Karpas-422 (cell line): ENCODE measurements around the gene TCOF1. TPM values are rescaled to one million over a fixed set of nuclear protein-coding genes. Genes with fewer than 3 reads are reported as not detected.

ENCODE experiments used
- DNase-seq: peaks from one replicate; pipeline ENCODE4 v3.0.0-alpha.2; 2015
- H2AFZ ChIP-seq: fragments of 200-600 bp; sonication (generic); 2 replicates; pipeline ENCODE4 v1.6.1; 2014; ENCODE audit warnings: antibody characterized with exemption, low read length, mixed read lengths
- H3K27ac ChIP-seq: fragments of 200-600 bp; sonication (generic); 2 replicates; pipeline ENCODE4 v1.5.1; 2014; ENCODE audit warnings: mild to moderate bottlenecking, low read length, moderate library complexity
- H3K27me3 ChIP-seq: fragments of 200-600 bp; sonication (generic); 2 replicates; pipeline ENCODE4 v1.6.1; 2014; ENCODE audit warnings: low read length, mixed read lengths
- H3K36me3 ChIP-seq: fragments of 200-600 bp; sonication (generic); 2 replicates; pipeline ENCODE4 v1.6.1; 2014; ENCODE audit warnings: low read length, mixed read lengths; ENCODE audit not compliant: insufficient read depth
- H3K4me1 ChIP-seq: fragments of 200-600 bp; sonication (generic); 2 replicates; pipeline ENCODE4 v1.6.1; 2014; ENCODE audit warnings: mild to moderate bottlenecking, low read length, mixed read lengths
- H3K4me2 ChIP-seq: fragments of 200-600 bp; sonication (generic); 2 replicates; pipeline ENCODE4 v1.6.1; 2014; ENCODE audit warnings: low read length, low read depth, mild to moderate bottlenecking; ENCODE audit not compliant: poor library complexity, severe bottlenecking
- H3K4me3 ChIP-seq: fragments of 200-600 bp; sonication (generic); 2 replicates; pipeline ENCODE4 v1.5.1; 2014; ENCODE audit warnings: mild to moderate bottlenecking, antibody characterized with exemption, low read length, mixed read lengths
- H3K79me2 ChIP-seq: fragments of 200-600 bp; sonication (generic); 2 replicates; pipeline ENCODE4 v1.6.1; 2014; ENCODE audit warnings: mild to moderate bottlenecking, low read length, mixed read lengths
- H3K9ac ChIP-seq: fragments of 200-600 bp; sonication (generic); 2 replicates; pipeline ENCODE4 v1.6.0; 2014; ENCODE audit warnings: low read length
- H3K9me2 ChIP-seq: fragments of 200-600 bp; sonication (generic), shearing (Covaris generic); replicated peaks from 2 replicates; pipeline ENCODE4 v1.6.0; 2014; ENCODE audit warnings: mild to moderate bottlenecking, low read length, moderate library complexity; ENCODE audit not compliant: insufficient read depth
- H3K9me3 ChIP-seq: fragments of 300-700, 200-600 bp; sonication (generic); 2 replicates; pipeline ENCODE4 v1.6.1; 2014; ENCODE audit warnings: low read length, mixed read lengths
- H4K20me1 ChIP-seq: fragments of 200-600 bp; sonication (generic); 2 replicates; pipeline ENCODE4 v1.6.1; 2014; ENCODE audit warnings: mild to moderate bottlenecking, antibody characterized with exemption, low read length, low read depth; ENCODE audit not compliant: insufficient read depth
- total RNA-seq: library from RNA; depleted of rRNA; stranded (reverse); fragments of >200 nt; shearing (Covaris generic); gene quantifications from 2 replicates; pipeline ENCODE4 v1.2.3, GENCODE V29; 2014; ENCODE audit warnings: low replicate concordance

Gene TCOF1
- total RNA-seq, 1 experiment from 2014 or later: 23.0 TPM

DNA sequence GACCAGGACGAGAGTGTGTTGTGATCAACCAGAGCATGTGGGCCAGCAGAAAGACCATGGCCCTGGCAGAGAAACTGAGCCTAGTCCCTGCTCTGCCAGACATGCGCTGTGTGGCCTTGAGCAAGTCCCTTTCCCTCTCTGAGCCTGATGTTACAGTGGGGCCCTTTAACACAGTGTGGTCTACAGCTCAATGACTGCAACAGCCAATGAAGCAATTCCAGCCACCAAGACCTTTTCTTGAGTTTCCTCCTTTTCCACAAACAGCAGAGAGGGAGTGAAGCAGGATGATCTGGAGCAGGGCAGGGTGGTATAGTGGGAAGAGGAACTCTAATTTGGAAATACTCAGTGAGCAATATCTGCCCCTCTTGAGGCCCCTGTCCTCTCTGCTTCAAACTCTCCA is 29.0 kb upstream of the TCOF1 start:
- Histone ChIP-seq H3K79me2 (no peaks in the 10 kb centered on the region), H4K20me1 (no peaks in the 10 kb centered on the region), H3K27me3 (no peaks in the 10 kb centered on the region), H3K4me2 (no peak overlapping the region), H3K9me2 (no peaks in the 10 kb centered on the region), H3K4me3 (no peak overlapping the region), H3K27ac (no peak overlapping the region), H2AFZ (no peak overlapping the region), H3K9ac (no peak overlapping the region), H3K36me3 (no peaks in the 10 kb centered on the region), H3K9me3 (no peaks in the 10 kb centered on the region), H3K4me1 (no peaks in the 10 kb centered on the region)
- no peak for DNase-seq

DNA sequence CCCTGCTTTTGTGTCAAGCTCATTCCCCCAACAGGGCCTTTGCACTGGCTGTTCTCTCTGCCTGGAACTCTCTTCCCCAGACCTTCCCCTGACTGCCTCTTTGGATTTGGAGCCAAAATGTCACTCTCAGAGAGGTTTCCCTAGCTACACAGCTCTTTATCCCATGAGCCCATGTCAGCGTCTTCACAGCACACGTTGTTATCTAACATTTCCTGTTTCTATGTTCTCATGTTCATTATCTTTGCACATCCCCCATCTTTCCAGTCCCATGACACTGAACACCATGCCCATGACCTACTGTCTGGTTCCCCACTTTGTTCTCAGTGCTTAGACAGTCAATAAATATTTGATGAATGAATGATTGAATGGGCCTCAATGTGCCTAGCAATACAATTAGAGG is 28.5 kb upstream of the TCOF1 start:
- no peak overlapping the region for H3K4me2 ChIP-seq
- H3K36me3 ChIP-seq: no peaks in the 10 kb centered on the region
- H3K9me3 ChIP-seq: no peaks in the 10 kb centered on the region
- H3K27ac ChIP-seq: no peak overlapping the region
- no peak overlapping the region for H2AFZ ChIP-seq
- H3K79me2 ChIP-seq: no peaks in the 10 kb centered on the region
- no peak overlapping the region for H3K4me3 ChIP-seq
- no peaks in the 10 kb centered on the region for H3K9me2 ChIP-seq
- DNase-seq: no peak
- H3K9ac ChIP-seq: no peak overlapping the region
- H4K20me1 ChIP-seq: no peaks in the 10 kb centered on the region
- H3K27me3 ChIP-seq: no peaks in the 10 kb centered on the region
- H3K4me1 ChIP-seq: no peaks in the 10 kb centered on the region

DNA sequence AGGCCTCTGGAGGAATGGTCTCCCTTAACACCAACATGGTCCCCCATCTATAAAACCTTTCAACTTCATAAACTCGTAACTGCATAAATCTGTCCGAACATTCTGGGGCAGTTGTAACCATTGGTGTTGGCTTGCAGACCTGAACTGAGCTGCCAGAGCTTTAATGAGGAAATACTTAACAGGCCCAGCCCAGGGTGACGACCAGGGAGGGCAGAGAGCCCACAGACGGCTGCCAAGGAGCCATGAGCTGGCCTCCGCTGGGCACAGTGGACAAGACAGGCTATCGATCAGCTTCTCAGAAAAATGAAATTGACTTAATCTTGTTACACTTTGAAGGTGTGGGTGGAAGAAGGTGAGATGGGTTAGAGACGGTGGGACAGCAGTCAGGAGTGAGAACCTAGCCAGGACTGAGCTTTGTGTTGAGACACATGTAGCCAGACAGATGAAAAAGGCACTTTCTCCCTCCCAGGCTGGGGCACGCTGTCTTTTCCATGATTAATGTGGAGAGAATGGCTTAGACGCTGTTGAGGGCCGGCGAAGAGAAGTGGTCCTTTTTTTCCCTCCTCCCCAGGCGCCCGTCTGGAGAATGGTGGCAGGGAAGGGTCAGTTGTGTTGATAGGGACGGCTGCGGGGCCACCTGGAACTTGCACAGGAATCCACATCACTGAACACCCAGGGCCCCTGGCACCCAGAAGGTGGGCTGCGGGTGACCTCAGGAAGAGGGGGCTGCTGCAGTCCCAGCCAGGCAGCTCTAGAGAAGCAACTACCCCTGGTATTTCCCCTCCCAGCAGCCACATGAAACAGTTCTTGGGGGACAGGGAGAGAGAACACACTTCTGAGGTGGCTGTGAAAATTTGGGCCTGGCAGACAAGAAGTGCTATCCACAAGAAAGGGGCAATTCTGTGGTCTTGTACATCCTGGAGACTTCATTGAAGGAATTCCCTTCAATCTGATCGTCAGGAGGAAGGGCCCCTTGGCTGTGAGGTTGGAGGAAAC is 27.3 kb upstream of the TCOF1 start:
- Histone ChIP-seq H3K27me3 (no peaks in the 10 kb centered on the region), H4K20me1 (no peaks in the 10 kb centered on the region)

DNA sequence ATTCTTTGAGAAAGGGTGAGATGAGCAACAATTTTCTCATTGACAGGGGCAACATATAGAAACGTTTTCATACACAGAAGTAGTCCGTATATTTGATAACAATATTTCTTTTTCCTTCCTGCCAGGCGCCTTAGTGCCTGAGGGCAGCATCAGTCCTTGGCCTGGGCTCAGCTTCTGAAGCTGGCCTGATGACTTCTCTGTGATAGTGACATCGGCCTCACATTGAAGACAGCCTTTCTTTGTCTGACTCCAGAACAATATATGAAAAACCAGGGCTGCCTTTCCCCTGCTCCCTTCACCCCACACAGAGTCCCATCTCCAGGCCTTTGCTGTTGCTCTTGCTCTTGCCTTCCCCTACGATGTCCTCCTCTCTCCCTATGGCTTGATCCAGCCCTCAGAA is 24.1 kb upstream of the TCOF1 start:
- H3K36me3 ChIP-seq: no peaks in the 10 kb centered on the region

More for the DNA sequence above, 27.3 kb upstream of the TCOF1 start:
- H3K4me2 ChIP-seq: no peak overlapping the region
- no peak overlapping the region for H3K27ac ChIP-seq
- H3K4me1 ChIP-seq: no peaks in the 10 kb centered on the region
- no peaks in the 10 kb centered on the region for H3K9me2 ChIP-seq
- no peak overlapping the region for H3K4me3 ChIP-seq
- H3K36me3 ChIP-seq: no peaks in the 10 kb centered on the region
- no peak overlapping the region for H3K9ac ChIP-seq
- no peak overlapping the region for H2AFZ ChIP-seq
- no peaks in the 10 kb centered on the region for H3K79me2 ChIP-seq
- no peaks in the 10 kb centered on the region for H3K9me3 ChIP-seq
- no peak for DNase-seq

DNA sequence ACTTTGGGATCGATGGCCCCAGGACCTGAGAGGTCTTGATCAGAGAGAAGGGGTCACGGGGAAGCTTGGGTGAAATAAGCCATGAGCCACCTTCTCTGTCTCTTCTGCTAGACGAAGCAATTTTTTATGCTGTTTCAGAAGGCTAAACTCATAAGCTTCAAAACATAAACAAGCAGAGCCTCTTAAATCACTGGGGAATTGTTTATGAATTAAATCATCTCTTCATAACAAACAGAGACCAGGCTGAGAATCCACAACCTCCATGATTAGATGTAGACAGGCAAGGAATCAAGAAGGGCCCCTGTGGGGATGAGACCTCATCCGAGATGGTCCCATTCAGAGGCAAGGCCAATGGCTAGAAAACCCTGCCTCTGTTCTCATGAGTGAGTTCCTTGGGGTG is 21.7 kb upstream of the TCOF1 start:
- Histone ChIP-seq H3K9ac (no peak overlapping the region), H3K4me3 (no peak overlapping the region), H3K9me2 (no peaks in the 10 kb centered on the region), H4K20me1 (no peaks in the 10 kb centered on the region), H3K9me3 (no peaks in the 10 kb centered on the region), H3K79me2 (no peaks in the 10 kb centered on the region), H3K36me3 (no peaks in the 10 kb centered on the region), H2AFZ (no peak overlapping the region), H3K4me2 (no peak overlapping the region), H3K27ac (no peak overlapping the region), H3K27me3 (no peaks in the 10 kb centered on the region), H3K4me1 (no peaks in the 10 kb centered on the region)
- DNase-seq: no peak

More for the DNA sequence above, 24.1 kb upstream of the TCOF1 start:
- H4K20me1 ChIP-seq: no peaks in the 10 kb centered on the region
- H3K9ac ChIP-seq: no peak overlapping the region
- no peak overlapping the region for H3K4me2 ChIP-seq
- H3K79me2 ChIP-seq: no peaks in the 10 kb centered on the region
- no peak overlapping the region for H3K27ac ChIP-seq
- no peaks in the 10 kb centered on the region for H3K9me3 ChIP-seq
- no peak overlapping the region for H3K4me3 ChIP-seq
- H3K27me3 ChIP-seq: no peaks in the 10 kb centered on the region
- no peaks in the 10 kb centered on the region for H3K9me2 ChIP-seq
- DNase-seq: no peak
- no peaks in the 10 kb centered on the region for H3K4me1 ChIP-seq
- H2AFZ ChIP-seq: no peak overlapping the region

DNA sequence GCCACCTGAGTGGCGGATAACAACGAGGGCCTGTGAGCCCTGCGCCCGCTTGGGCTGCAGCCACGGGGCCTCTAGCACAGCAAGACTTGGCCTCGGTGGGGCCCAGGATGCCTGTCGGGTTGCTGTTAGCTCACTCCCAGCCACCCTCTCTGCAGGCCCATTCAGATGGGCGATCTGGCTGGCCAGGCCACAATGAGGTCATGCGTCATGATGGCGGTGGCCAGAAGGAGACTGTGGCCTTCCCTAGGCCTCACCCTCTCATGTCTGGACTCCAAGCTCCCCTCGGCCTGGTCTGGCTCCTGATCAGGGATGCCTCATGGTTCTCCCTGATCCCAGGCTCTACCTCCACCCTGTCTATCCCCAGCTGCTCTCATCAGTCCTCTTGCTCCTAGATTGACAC is 19.0 kb upstream of the TCOF1 start:
- H3K9me3 ChIP-seq: no peaks in the 10 kb centered on the region
- no peak overlapping the region for H3K4me2 ChIP-seq
- H3K36me3 ChIP-seq: no peaks in the 10 kb centered on the region
- H3K4me1 ChIP-seq: no peaks in the 10 kb centered on the region
- H4K20me1 ChIP-seq: no peaks in the 10 kb centered on the region
- no peak overlapping the region for H3K4me3 ChIP-seq
- H3K9ac ChIP-seq: no peak overlapping the region
- no peak for DNase-seq
- no peaks in the 10 kb centered on the region for H3K27me3 ChIP-seq
- H3K9me2 ChIP-seq: no peaks in the 10 kb centered on the region
- no peak overlapping the region for H2AFZ ChIP-seq
- no peaks in the 10 kb centered on the region for H3K79me2 ChIP-seq
- H3K27ac ChIP-seq: no peak overlapping the region

DNA sequence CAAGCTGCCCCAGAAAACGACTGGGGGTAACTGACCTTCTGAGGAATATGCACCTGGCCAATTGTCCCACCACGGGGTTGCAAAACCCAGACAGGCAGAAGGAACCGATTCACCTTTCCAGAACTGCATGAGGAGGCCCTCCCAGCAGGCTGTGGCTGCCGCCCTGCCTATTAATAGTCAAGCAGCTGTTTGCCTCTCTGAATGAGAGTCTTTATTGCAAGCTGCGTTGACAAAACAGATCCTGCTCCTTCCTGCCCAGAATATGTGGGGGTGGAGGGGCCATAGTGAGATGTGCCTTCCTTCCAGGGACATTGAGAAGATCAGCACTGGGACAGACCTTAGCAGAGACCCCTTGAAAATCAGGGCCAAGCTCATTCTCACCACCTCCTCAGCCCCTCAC is 18.3 kb upstream of the TCOF1 start:
- no peak overlapping the region for H3K4me3 ChIP-seq
- H3K4me2 ChIP-seq: no peak overlapping the region
- no peak for DNase-seq
- no peaks in the 10 kb centered on the region for H3K27me3 ChIP-seq
- no peak overlapping the region for H3K9ac ChIP-seq
- no peaks in the 10 kb centered on the region for H3K9me2 ChIP-seq
- H3K27ac ChIP-seq: no peak overlapping the region
- no peak overlapping the region for H2AFZ ChIP-seq
- no peaks in the 10 kb centered on the region for H3K9me3 ChIP-seq
- no peaks in the 10 kb centered on the region for H3K79me2 ChIP-seq
- H3K4me1 ChIP-seq: no peaks in the 10 kb centered on the region
- H4K20me1 ChIP-seq: no peaks in the 10 kb centered on the region
- H3K36me3 ChIP-seq: no peaks in the 10 kb centered on the region

DNA sequence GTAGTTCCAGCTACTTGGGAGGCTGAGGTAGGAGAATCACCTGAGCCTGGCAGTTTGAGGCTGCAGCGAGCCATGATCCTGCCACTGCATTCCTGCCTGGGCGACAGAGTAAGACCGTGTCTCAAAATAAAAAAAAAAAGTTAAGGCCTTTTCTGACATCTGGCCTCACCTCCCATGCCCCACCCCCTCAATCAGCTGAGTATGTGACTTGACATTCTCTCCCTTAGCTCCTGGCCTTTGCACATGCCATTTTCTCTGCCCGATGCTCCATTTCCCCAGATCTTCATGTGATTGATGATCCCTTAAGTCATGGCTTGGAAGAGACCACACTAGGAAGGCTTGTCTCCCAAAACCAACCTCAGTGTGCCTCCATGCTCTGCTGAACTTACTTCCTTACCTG is 17.7 kb upstream of the TCOF1 start:
- Histone ChIP-seq H3K27ac (no peak overlapping the region), H3K4me2 (no peak overlapping the region), H3K36me3 (no peaks in the 10 kb centered on the region), H3K9ac (no peak overlapping the region), H3K4me3 (no peak overlapping the region), H3K9me3 (no peaks in the 10 kb centered on the region), H2AFZ (no peak overlapping the region), H3K79me2 (no peaks in the 10 kb centered on the region), H4K20me1 (no peaks in the 10 kb centered on the region), H3K4me1 (no peaks in the 10 kb centered on the region), H3K9me2 (no peaks in the 10 kb centered on the region), H3K27me3 (no peaks in the 10 kb centered on the region)
- DNase-seq: no peak
